SK-N-SH (cell line): ENCODE results near the gene DPY19L1.
"Not testable (repeated sequence)": the region's sequence is repeated elsewhere in the genome, so short reads cannot be mapped to it uniquely, and the experiment has no call there.

Experiments
- EZH2phosphoT487 ChIP-seq: fragments of 200-600 bp; sonication (generic); IDR thresholded peaks from 2 replicates; pipeline ENCODE4 v1.6.1; 2017; ENCODE audit warnings: low read depth, mixed run types, mild to moderate bottlenecking, antibody characterized with exemption, moderate library complexity, borderline replicate concordance
- MEF2A ChIP-seq: IDR thresholded peaks from 2 replicates; pipeline ENCODE4 v1.4.0; 2012; ENCODE audit warnings: low read depth, borderline replicate concordance
- POLR2AphosphoS5 ChIP-seq: IDR thresholded peaks from 2 replicates; pipeline ENCODE4 v1.6.1; 2012; ENCODE audit warnings: low read depth, low read length

GRCh38 chr7:34920470-34920869 lies 116.8 kb downstream of the DPY19L1 start:
- TF ChIP-seq POLR2AphosphoS5, EZH2phosphoT487, MEF2A: not testable (repeated sequence)
